ENCODE data around the gene KRTAP3-1. TPM values are rescaled to one million over a fixed set of nuclear protein-coding genes. Genes with fewer than 3 reads are reported as not detected.

The KRTAP3-1 gene
- total RNA-seq, 1 donor from 2014 or later = not detected

DNA sequence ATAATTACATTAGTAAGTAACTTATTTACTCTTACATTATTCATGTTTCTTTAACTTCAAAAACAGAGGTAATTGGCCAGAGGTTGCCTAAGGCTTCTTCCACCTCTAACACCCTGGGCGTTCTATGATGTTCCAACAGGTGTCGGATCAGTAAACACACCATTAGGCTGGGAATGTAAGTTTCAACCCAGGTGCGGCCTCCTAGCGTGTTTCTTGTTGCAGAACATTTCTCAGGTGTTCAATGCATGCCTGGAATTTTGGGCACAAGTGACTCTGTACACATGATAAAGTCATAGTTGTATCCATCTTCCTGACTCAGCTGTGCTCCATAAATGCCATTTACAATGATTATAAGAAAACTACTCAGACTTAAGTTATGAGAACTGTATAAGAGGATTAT is 45.1 kb upstream of the KRTAP3-1 start:
- Histone ChIP-seq H3F3A (ENCODE audit: low read depth) (no peaks in the 10 kb centered on the region), H3K9ac (no peak overlapping the region), H3K27me3 (no peaks in the 10 kb centered on the region), H3K9me3 (ENCODE audit: low read depth) (no peaks in the 10 kb centered on the region), H3K27ac (no peak overlapping the region), H2AFZ (replicated peaks) (no peak overlapping the region), H3K36me3 (no peaks in the 10 kb centered on the region), H4K20me1 (ENCODE audit: low read depth) (no peaks in the 10 kb centered on the region), H3K4me2 (no peak overlapping the region), H3K79me2 (ENCODE audit: low read depth) (no peaks in the 10 kb centered on the region), H3K4me1 (no peaks in the 10 kb centered on the region), H3K4me3 (no peak overlapping the region)
- DNase-seq (ENCODE audit: low spot score) = no peak
- peaks cover 4% of the 10 kb centered on the region for H3K4me1 Mint-ChIP-seq
- H3K27me3 Mint-ChIP-seq (ENCODE audit: insufficient read depth, low read depth) = no peaks in the 10 kb centered on the region
- TF ChIP-seq EZH2 (IDR thresholded peaks at IDR 0.05) = no peak
- TF ChIP-seq, protein P1, sequence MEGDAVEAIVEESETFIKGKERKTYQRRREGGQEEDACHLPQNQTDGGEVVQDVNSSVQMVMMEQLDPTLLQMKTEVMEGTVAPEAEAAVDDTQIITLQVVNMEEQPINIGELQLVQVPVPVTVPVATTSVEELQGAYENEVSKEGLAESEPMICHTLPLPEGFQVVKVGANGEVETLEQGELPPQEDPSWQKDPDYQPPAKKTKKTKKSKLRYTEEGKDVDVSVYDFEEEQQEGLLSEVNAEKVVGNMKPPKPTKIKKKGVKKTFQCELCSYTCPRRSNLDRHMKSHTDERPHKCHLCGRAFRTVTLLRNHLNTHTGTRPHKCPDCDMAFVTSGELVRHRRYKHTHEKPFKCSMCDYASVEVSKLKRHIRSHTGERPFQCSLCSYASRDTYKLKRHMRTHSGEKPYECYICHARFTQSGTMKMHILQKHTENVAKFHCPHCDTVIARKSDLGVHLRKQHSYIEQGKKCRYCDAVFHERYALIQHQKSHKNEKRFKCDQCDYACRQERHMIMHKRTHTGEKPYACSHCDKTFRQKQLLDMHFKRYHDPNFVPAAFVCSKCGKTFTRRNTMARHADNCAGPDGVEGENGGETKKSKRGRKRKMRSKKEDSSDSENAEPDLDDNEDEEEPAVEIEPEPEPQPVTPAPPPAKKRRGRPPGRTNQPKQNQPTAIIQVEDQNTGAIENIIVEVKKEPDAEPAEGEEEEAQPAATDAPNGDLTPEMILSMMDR (IDR thresholded peaks at IDR 0.05) = no peak
- no peak for TF ChIP-seq EZH2phosphoT487 (IDR thresholded peaks at IDR 0.05)
- no peak overlapping the region for H3K4me3 Mint-ChIP-seq
- no peaks in the 10 kb centered on the region for H3K36me3 Mint-ChIP-seq
- H3K27ac Mint-ChIP-seq = no peak overlapping the region
- no peaks in the 10 kb centered on the region for H3K9me3 Mint-ChIP-seq

DNA sequence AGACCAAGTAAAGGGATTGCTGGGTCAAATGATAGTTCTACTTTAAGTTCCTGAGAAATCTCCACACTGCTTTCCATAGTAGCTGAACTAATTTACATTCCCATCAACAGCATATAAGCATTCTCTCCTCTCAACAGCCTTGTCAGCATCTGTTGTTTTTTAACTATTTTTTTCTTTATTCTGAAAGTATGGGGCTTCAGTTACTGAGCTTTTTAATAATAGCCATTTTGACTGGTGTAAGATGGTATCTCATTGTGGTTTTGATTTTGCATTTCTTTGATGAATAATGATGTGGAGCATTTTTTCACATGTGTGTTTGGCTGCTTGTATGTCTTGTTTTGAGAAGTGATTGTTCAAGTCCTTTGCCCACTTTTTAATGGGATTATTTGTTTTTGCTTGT is 43.6 kb upstream of the KRTAP3-1 start:
- no peaks in the 10 kb centered on the region for H3K79me2 ChIP-seq (ENCODE audit: low read depth)
- H2AFZ ChIP-seq (replicated peaks) = no peak overlapping the region
- Mint-ChIP-seq H3K27ac (no peak overlapping the region), H3K4me1 (peaks cover 5% of the 10 kb centered on the region), H3K27me3 (ENCODE audit: insufficient read depth, low read depth) (no peaks in the 10 kb centered on the region), H3K4me3 (no peak overlapping the region), H3K9me3 (no peaks in the 10 kb centered on the region), H3K36me3 (no peaks in the 10 kb centered on the region)
- no peaks in the 10 kb centered on the region for H4K20me1 ChIP-seq (ENCODE audit: low read depth)
- no peaks in the 10 kb centered on the region for H3F3A ChIP-seq (ENCODE audit: low read depth)
- H3K4me2 ChIP-seq = no peak overlapping the region
- TF ChIP-seq, protein P1 (IDR thresholded peaks at IDR 0.05) = no peak
- TF ChIP-seq EZH2phosphoT487 (IDR thresholded peaks at IDR 0.05) = no peak
- TF ChIP-seq EZH2 (IDR thresholded peaks at IDR 0.05) = no peak
- H3K27ac ChIP-seq = no peak overlapping the region
- no peak overlapping the region for H3K9ac ChIP-seq
- H3K27me3 ChIP-seq = no peaks in the 10 kb centered on the region
- H3K9me3 ChIP-seq (ENCODE audit: low read depth) = no peaks in the 10 kb centered on the region
- DNase-seq (ENCODE audit: low spot score) = no peak
- H3K4me3 ChIP-seq = no peak overlapping the region
- no peaks in the 10 kb centered on the region for H3K4me1 ChIP-seq
- no peaks in the 10 kb centered on the region for H3K36me3 ChIP-seq

DNA sequence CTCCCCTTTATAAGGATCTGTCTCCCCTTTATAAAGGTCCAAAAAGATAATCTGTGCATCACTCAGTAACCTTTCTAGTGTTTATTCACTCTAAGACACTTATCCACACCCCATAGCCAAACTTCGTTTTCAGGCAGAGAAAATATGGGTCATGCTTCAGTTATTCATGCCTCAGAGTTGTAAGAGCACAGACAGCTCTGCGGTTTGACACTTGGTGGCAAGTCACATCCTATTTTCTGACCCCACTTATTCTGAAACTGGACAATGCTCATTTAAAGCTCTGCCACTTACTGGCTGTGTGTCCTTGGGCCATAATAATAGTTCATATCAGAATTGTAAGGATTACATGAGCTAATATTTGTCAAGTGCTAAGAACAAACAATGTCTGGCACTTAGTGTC is 40.2 kb upstream of the KRTAP3-1 start:
- Histone ChIP-seq H3K36me3 (no peaks in the 10 kb centered on the region), H3K4me3 (no peak overlapping the region), H3K4me2 (no peak overlapping the region), H3K4me1 (no peaks in the 10 kb centered on the region), H2AFZ (replicated peaks) (no peak overlapping the region), H3K27ac (no peak overlapping the region), H3K9ac (no peak overlapping the region), H3K27me3 (no peaks in the 10 kb centered on the region), H3K9me3 (ENCODE audit: low read depth) (no peaks in the 10 kb centered on the region), H4K20me1 (ENCODE audit: low read depth) (no peaks in the 10 kb centered on the region), H3K79me2 (ENCODE audit: low read depth) (no peaks in the 10 kb centered on the region), H3F3A (ENCODE audit: low read depth) (no peaks in the 10 kb centered on the region)
- no peaks in the 10 kb centered on the region for H3K9me3 Mint-ChIP-seq
- H3K36me3 Mint-ChIP-seq = no peaks in the 10 kb centered on the region
- H3K27ac Mint-ChIP-seq = no peak overlapping the region
- no peak for DNase-seq (ENCODE audit: low spot score)
- H3K4me1 Mint-ChIP-seq = peaks cover 5% of the 10 kb centered on the region
- no peak overlapping the region for H3K4me3 Mint-ChIP-seq
- H3K27me3 Mint-ChIP-seq (ENCODE audit: insufficient read depth, low read depth) = peaks cover 1% of the 10 kb centered on the region
- TF ChIP-seq, protein P1 (IDR thresholded peaks at IDR 0.05) = no peak
- TF ChIP-seq EZH2phosphoT487 (IDR thresholded peaks at IDR 0.05) = no peak
- no peak for TF ChIP-seq EZH2 (IDR thresholded peaks at IDR 0.05)

Measured in neural progenitor cell (in vitro differentiated cells).